Testis (tissue), 3 donors: ENCODE measurements around the gene MICAL1. TPM values are rescaled to one million over a fixed set of nuclear protein-coding genes. Genes with fewer than 3 reads are reported as not detected.

Experiments used
- DNase-seq: peaks from one replicate; pipeline ENCODE4 v3.0.0-alpha.2; 2019
- H3K27ac ChIP-seq, 2 donors: fragments of 200-600 bp; sonication (generic); one replicate each; pipeline ENCODE4 v1.5.1; 2019
- H3K27me3 ChIP-seq: fragments of 200-600 bp; sonication (generic); one replicate; pipeline ENCODE4 v1.5.1; 2019
- H3K36me3 ChIP-seq: fragments of 200-600 bp; sonication (generic); one replicate; pipeline ENCODE4 v1.5.1; 2017; ENCODE audit warnings: low read depth; ENCODE audit errors: missing control alignments
- H3K4me1 ChIP-seq: fragments of 200-600 bp; sonication (generic); one replicate; pipeline ENCODE4 v1.5.1; 2019
- H3K4me3 ChIP-seq, 2 donors: fragments of 200-600 bp; sonication (generic); one replicate each; pipeline ENCODE4 v1.5.1; 2017 to 2019
- H3K9me3 ChIP-seq: fragments of 200-600 bp; sonication (generic); one replicate; pipeline ENCODE4 v1.5.1; 2017
- POLR2A ChIP-seq: fragments of 450-650 bp; IDR thresholded peaks from one replicate; pipeline ENCODE4 v1.6.1; 2017; ENCODE audit warnings: antibody characterized with exemption, mild to moderate bottlenecking, moderate library complexity
- WGBS, 2 donors: methylation state at CpG; one replicate each; pipeline ENCODE4 v1.1.5; 2018; 5-methylcytosine and 5-hydroxymethylcytosine counted together
- intact Hi-C: fragments of 100-400 bp; cut with DNase I; formaldehyde crosslinking; loops from one replicate; pipeline ENCODE4 v1.15.1; 2023; ENCODE audit warnings: low total_unique reads
- polyA plus RNA-seq: library from polyadenylated mRNA; stranded (reverse); fragments of 350-450 nt; fragmentation: Illumina TruSeq; extraction: RNeasy Lipid Tissue Mini Kit (QIAGEN cat#74804); gene quantifications from one replicate; pipeline ENCODE4 v1.2.3, GENCODE V29; 2014; ENCODE audit warnings: low read depth, low replicate concordance; ENCODE audit not compliant: insufficient read depth
- total RNA-seq, 2 donors: library from RNA; depleted of rRNA; stranded (reverse); fragments of >200 nt; gene quantifications; one replicate each; pipeline ENCODE4 v1.2.3, GENCODE V29; 2016
- TF ChIP-seq, protein P1 (sequence below), 3 experiments: fragments of 450-650 bp in 2 of 3; fragments of 200-600 bp in 1 of 3; sonication (generic) in 1 of 3; IDR thresholded peaks; one replicate each; pipeline ENCODE4 v1.5.1; 2016 to 2019; ENCODE audit warnings: antibody characterized with exemption in 3 of 3, mild to moderate bottlenecking in 2 of 3, moderate library complexity in 1 of 3

Gene MICAL1
- total and polyA plus RNA-seq, 3 donors from 2014 or later, result 34.6 to 61.9 (median 50.3) TPM

DNA sequence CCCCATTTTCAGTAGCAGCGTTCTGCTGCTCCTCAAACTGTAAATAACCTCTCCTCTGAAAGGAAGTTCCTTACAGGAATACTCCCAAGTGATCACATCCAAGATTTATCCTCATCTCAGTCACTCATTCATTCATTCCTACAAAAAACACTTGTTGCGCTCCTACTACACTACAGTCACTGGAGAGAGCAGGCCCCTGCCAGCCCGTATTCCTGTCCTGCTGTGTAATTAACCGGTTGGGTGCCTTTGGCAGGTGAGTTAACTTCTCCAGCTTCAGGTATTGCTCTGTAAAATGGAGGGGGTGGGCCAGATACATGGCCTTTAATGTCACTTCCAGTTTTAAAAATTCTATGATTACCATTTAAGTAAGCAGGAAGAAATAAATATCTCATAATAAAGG, 42.5 kb upstream of the MICAL1 start:
- DNase-seq, result no peak
- H3K27me3 ChIP-seq, result no peaks in the 10 kb centered on the region
- 85 to 92% methylated on average over 4 of the region's 4 CpGs for WGBS, 2 donors
- no peak overlapping the region for H3K27ac ChIP-seq
- H3K36me3 ChIP-seq, result no peaks in the 10 kb centered on the region
- H3K4me1 ChIP-seq, result no peaks in the 10 kb centered on the region
- no peaks in the 10 kb centered on the region for H3K9me3 ChIP-seq
- H3K4me3 ChIP-seq, result no peak overlapping the region
- intact Hi-C loops, result no loop called here
- no peak for TF ChIP-seq POLR2A
- TF ChIP-seq, protein P1, sequence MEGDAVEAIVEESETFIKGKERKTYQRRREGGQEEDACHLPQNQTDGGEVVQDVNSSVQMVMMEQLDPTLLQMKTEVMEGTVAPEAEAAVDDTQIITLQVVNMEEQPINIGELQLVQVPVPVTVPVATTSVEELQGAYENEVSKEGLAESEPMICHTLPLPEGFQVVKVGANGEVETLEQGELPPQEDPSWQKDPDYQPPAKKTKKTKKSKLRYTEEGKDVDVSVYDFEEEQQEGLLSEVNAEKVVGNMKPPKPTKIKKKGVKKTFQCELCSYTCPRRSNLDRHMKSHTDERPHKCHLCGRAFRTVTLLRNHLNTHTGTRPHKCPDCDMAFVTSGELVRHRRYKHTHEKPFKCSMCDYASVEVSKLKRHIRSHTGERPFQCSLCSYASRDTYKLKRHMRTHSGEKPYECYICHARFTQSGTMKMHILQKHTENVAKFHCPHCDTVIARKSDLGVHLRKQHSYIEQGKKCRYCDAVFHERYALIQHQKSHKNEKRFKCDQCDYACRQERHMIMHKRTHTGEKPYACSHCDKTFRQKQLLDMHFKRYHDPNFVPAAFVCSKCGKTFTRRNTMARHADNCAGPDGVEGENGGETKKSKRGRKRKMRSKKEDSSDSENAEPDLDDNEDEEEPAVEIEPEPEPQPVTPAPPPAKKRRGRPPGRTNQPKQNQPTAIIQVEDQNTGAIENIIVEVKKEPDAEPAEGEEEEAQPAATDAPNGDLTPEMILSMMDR (IDR thresholded peaks at IDR 0.05), result no peak

DNA sequence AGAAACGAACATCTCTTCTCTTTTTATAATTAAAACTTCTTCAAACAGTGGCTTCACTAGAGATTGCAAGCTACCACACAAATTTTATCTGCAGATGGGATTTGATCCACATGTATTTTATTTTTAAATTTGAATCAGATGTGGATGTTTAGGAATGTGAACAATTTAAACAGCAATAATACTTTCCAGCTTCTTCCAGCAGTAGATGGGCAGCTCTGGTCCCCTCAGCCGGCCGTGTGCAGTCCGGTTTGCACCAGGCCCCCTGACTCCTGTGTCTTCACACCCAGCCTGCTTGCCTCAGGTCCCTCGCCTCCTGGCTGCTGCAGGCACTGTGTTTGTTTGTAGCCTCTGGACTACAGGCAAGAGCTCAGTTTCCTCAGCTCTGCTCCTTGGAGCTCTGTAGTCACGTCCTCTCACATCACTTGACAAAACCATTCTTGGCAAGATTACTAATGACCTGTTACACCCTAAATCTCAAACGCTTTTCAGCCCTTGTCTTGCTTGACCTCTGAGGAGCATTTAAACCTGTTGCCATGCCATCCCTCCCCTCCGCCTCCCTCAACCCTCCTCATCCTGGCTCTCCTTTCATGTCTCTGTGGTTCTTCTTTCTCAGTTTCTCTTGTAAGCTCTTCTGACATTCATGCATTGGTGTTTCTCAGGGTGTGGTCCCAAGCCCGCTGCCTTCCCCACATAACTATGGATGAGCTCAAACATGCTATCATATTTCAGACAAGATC, 40.6 kb upstream of the MICAL1 start:
- H3K9me3 ChIP-seq, result no peaks in the 10 kb centered on the region
- no peak overlapping the region for H3K4me3 ChIP-seq
- peaks cover 5% of the 10 kb centered on the region for H3K4me1 ChIP-seq
- no peak for TF ChIP-seq POLR2A
- TF ChIP-seq, protein P1 (IDR thresholded peaks at IDR 0.05), result no peak
- 87% methylated on average over 9 of the region's 9 CpGs for WGBS, 2 donors
- H3K27ac ChIP-seq, result no peak overlapping the region
- H3K27me3 ChIP-seq, result no peaks in the 10 kb centered on the region
- H3K36me3 ChIP-seq, result no peaks in the 10 kb centered on the region
- DNase-seq, result no peak
- intact Hi-C loops, result no loop called here

DNA sequence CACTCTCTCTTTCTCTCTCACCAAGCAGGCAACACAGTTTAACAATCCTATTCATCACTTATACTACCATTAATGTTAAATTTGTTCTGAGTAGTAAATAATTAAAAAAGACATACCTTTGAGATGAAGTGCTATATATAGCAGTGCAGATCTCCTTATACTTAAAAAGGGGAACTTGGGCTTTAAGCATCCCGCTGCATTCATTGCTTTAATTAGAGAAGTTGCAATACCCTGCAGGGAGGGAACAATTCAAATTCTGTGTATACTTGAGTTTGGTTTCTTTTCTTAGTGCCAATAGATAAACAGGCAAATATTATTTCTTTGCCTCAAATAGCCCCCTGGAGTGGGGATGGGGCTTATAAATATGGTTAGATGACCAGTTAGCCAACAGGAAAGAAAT, 38.3 kb upstream of the MICAL1 start:
- WGBS, 2 donors, result 91 to 92% methylated on average over 1 of the region's 1 CpG
- no peak for TF ChIP-seq POLR2A
- TF ChIP-seq, protein P1 (IDR thresholded peaks at IDR 0.05), result no peak
- peaks cover 5% of the 10 kb centered on the region for H3K4me1 ChIP-seq
- no peak overlapping the region for H3K4me3 ChIP-seq
- H3K36me3 ChIP-seq, result no peaks in the 10 kb centered on the region
- intact Hi-C loops, result no loop called here
- no peak for DNase-seq
- no peak overlapping the region for H3K27ac ChIP-seq
- no peaks in the 10 kb centered on the region for H3K27me3 ChIP-seq
- H3K9me3 ChIP-seq, result no peaks in the 10 kb centered on the region

DNA sequence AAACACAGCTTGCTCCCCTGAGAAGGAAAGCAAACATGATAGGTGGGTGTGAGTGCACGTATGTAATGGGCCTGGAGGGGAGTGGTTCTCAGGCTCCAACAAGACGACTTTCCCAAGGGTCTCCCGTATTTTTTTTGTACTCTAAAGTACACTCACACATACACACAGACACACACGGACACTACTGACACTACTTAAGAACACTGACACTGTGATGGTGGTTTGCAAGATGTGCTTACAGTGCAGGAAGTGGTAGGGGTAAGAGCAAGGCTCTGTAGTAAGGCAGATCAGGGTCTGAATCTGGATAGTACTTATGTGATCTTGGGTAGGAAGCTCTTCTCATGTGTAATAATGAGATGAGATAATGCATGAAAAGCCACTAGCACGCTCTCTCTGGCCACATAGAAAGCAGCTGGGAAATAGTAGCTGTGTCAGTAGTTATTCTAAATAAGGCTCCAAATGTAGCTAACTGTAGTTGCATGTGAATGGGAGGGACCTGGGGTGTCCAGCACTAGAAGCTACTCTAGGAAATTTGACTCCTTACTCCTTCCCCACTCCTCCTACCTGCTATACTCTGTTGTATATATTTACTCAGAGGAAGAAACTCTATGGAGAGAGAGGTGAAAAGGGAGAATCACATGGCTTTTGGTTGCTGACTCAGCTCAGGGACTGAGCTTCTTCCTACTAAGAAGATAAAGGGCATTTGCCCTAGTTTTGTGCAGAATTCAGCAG, 35.8 kb upstream of the MICAL1 start:
- DNase-seq, result no peak
- Histone ChIP-seq H3K9me3 (no peaks in the 10 kb centered on the region), H3K27ac (no peak overlapping the region), H3K4me1 (peaks cover 5% of the 10 kb centered on the region), H3K4me3 (no peak overlapping the region), H3K27me3 (no peaks in the 10 kb centered on the region), H3K36me3 (no peaks in the 10 kb centered on the region)
- 57 to 62% methylated on average over 5 of the region's 5 CpGs for whole genome bisulfite sequencing, 2 donors
- intact Hi-C loops, result no loop called here
- TF ChIP-seq, protein P1 (IDR thresholded peaks at IDR 0.05), result no peak
- no peak for TF ChIP-seq POLR2A
